ENCODE measurements around the gene SCN4A. TPM values are rescaled to one million over a fixed set of nuclear protein-coding genes. Genes with fewer than 3 reads are reported as not detected.
A peak's percentile ranks its signal among the peaks of the same experiment; 100 is the strongest.
"Not testable (repeated sequence)": the region's sequence is repeated elsewhere in the genome, so short reads cannot be mapped to it uniquely, and the experiment has no call there.

Gene SCN4A
- polyA plus RNA-seq, 3 donors from 2014 or later, result 0.02 TPM; not detected in 2

GRCh38 chr17:63911657-63912100 is 61.0 kb downstream of the SCN4A start:
- H3K27ac Mint-ChIP-seq, result peak overlapping the region in 1 of 6 donors; percentile 30
- H3K27me3 Mint-ChIP-seq (ENCODE audit: low read depth in 3 of 3), result peaks cover 2 to 8% (median 5%) of the 10 kb centered on the region in 3 donors
- no peak overlapping the region for H3K4me3 Mint-ChIP-seq
- peaks cover 0 to 1% (median 0%) of the 10 kb centered on the region in 6 donors for H3K9me3 Mint-ChIP-seq
- H3K36me3 Mint-ChIP-seq, result no peaks in the 10 kb centered on the region
- peak; percentile 53 to 64 (median 61) for DNase-seq
- peaks cover 0 to 5% of the 10 kb centered on the region in 2 donors for H3K4me1 Mint-ChIP-seq

- Mint-ChIP-seq H3K4me3 (no peak within 1 kb of the TSS), H3K36me3 (no peaks in the 10 kb centered on the region), H3K4me1 (peaks cover 0 to 5% of the 10 kb centered on the region in 2 donors), H3K27ac (peak within 1 kb of the TSS in 1 of 6 donors; percentile 30), H3K9me3 (peaks cover 0 to 1% (median 0%) of the 10 kb centered on the region in 6 donors), H3K27me3 (ENCODE audit: low read depth in 3 of 3) (peaks cover 2 to 8% (median 5%) of the 10 kb centered on the region in 3 donors)
- DNase-seq, result peak in 2 of 3 donors; percentile 6 to 11
Observed at GRCh38 chr17:63911041-63911635, 61.6 kb downstream of the SCN4A start, which contains the start of gene CSHL1. Gene CSHL1, minus strand, starts transcription at chr17:63911258. Its CDS starts 62 bp downstream, at chr17:63911196.

DNA sequence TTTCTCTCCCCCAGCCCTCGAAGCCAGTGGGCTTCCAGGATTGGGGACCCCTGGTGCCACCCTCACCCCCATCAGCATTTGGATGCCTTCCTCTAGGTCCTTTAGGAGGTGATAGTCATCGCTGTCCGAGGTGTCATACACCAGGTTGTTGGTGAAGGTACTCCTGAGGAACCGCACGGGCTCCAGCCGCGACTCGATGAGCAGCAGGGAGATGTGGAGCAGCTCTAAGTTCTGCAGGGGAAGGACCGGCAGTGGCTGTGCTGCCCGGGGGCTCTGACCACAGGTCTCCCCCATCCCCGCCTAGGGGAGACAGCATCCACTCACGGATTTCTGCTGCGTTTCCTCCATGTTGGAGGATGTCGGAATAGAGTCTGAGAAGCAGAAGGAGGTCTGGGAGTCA is 62.6 kb downstream of the SCN4A start:
- H3K36me3 Mint-ChIP-seq, result no peaks in the 10 kb centered on the region
- no peak overlapping the region for H3K27ac Mint-ChIP-seq
- DNase-seq, result no peak
- H3K4me3 Mint-ChIP-seq, result no peak overlapping the region
- peaks cover 0 to 5% of the 10 kb centered on the region in 2 donors for H3K4me1 Mint-ChIP-seq
- peaks cover 2 to 8% (median 5%) of the 10 kb centered on the region in 3 donors for H3K27me3 Mint-ChIP-seq (ENCODE audit: low read depth in 3 of 3)
- H3K9me3 Mint-ChIP-seq, result peaks cover 0 to 1% (median 0%) of the 10 kb centered on the region in 6 donors

- not testable (repeated sequence) for H3K4me1 Mint-ChIP-seq; DNase-seq; H3K27ac Mint-ChIP-seq; H3K36me3 Mint-ChIP-seq; H3K9me3 Mint-ChIP-seq; H3K27me3 Mint-ChIP-seq (ENCODE audit: low read depth in 3 of 3); H3K4me3 Mint-ChIP-seq
Observed at GRCh38 chr17:63909586-63909985, 63.1 kb downstream of the SCN4A start.

- H3K4me3 Mint-ChIP-seq, H3K27ac Mint-ChIP-seq, H3K9me3 Mint-ChIP-seq, H3K36me3 Mint-ChIP-seq, H3K4me1 Mint-ChIP-seq, DNase-seq: not testable (repeated sequence)
- H3K27me3 Mint-ChIP-seq (ENCODE audit: low read depth in 3 of 3), result peaks cover 0 to 11% (median 1%) of the 10 kb centered on the region in 3 donors
Observed at GRCh38 chr17:63907161-63907778, 65.4 kb downstream of the SCN4A start.

DNA sequence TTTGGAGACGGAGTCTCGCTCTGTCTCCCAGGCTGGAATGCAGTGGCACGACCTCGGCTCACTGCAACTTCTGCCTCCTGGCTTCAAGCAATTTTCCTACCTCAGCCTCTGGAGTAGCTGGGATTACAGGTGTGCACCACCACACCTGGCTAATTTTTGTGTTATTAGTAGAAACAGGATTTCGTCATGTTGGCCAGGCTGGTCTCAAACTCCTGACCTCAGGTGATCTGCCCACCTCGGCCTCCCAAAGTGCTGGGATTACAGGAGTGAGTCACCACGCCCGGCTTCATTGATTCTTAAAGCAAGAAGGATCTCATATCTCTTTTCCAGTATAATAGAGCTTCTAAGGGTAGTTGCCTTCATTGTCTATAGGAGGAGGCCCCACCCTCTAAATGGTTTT is 67.9 kb downstream of the SCN4A start:
- H3K27me3 Mint-ChIP-seq (ENCODE audit: low read depth in 3 of 3); H3K27ac Mint-ChIP-seq; H3K9me3 Mint-ChIP-seq: not testable (repeated sequence)

GRCh38 chr17:63903787-63904201 is 68.9 kb downstream of the SCN4A start:
- DNase-seq, result peak; percentile 27 to 34 (median 32)
- not testable (repeated sequence) for H3K27me3 Mint-ChIP-seq (ENCODE audit: low read depth in 3 of 3); H3K27ac Mint-ChIP-seq; H3K4me3 Mint-ChIP-seq; H3K36me3 Mint-ChIP-seq; H3K9me3 Mint-ChIP-seq; H3K4me1 Mint-ChIP-seq

More for the DNA sequence above, 67.9 kb downstream of the SCN4A start:
- not testable (repeated sequence) for DNase-seq, H3K36me3 Mint-ChIP-seq, H3K4me3 Mint-ChIP-seq, H3K4me1 Mint-ChIP-seq

DNA sequence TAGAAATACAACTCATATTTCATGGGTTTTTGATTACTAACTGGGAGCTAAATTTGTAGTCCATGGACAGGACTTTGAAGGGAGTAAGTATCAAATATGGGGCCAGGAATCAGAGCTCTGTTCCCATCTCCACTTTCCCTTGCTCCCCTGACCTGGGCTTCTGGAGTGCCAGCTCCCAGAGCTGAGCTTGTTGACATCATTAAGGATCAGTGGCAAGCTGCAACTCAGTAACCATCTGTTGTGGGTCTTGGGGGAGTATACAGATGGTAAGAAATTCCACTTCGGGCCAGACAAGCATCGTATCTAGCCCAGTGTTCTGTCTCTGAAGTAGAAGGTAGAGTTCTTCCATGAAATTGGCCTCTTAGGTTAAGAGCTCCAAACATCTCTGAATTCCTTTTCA is 70.7 kb downstream of the SCN4A start:
- H3K27me3 Mint-ChIP-seq (ENCODE audit: low read depth in 3 of 3); H3K4me3 Mint-ChIP-seq; H3K27ac Mint-ChIP-seq; H3K9me3 Mint-ChIP-seq; H3K4me1 Mint-ChIP-seq; DNase-seq; H3K36me3 Mint-ChIP-seq: not testable (repeated sequence)

GRCh38 chr17:63898899-63899798 is 73.6 kb downstream of the SCN4A start:
- not testable (repeated sequence) for DNase-seq; H3K9me3 Mint-ChIP-seq; H3K27ac Mint-ChIP-seq; H3K4me3 Mint-ChIP-seq; H3K36me3 Mint-ChIP-seq; H3K4me1 Mint-ChIP-seq; H3K27me3 Mint-ChIP-seq (ENCODE audit: low read depth in 3 of 3)

DNA sequence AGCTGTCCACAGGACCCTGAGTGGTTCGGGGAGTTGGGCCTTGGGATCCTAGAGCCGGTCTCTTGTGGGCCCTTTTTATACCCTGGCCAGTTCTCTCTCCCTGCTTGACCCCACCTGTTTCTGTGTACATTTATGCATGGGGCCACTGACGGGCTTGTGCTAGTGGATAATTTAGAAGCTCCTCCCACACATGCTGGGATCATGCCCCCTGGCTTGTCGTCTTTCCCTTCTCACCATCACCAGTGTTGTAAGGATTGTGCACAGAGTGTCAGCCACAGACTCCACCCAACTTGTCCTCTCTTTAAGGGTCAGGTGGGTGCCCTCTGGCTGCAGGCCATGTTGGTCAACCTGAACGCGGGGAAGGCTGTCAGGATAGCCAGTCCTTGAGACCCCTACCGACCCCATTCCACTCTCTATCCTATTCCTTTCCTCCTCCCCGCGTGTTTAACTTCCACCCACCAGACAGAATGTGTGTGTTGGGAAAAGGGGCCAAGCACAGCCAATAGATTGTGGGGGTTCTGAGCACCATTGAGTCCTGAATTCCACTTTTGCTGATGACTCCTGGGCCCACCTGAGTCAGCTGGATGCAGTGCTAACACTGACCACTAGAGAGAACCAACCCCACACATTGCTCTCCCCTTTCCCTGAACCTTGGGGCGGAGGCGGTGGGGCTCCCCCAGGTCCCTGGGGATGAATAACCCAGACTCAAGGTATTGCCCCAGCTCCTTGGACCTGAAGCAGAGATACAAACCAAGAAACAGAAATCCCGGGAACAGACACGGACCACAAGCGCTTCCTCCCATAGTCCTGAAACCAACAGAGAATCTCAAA is 76.0 kb downstream of the SCN4A start, which contains the start of gene CSH1:
Gene CSH1 (minus strand): TSS at position 51 of the 831 bp plus-strand sequence. CDS start 63 bp downstream, outside the sequence.
- not testable (repeated sequence) for H3K27me3 Mint-ChIP-seq (ENCODE audit: low read depth in 3 of 3); DNase-seq; H3K36me3 Mint-ChIP-seq; H3K9me3 Mint-ChIP-seq; H3K4me1 Mint-ChIP-seq; H3K27ac Mint-ChIP-seq; H3K4me3 Mint-ChIP-seq

DNA sequence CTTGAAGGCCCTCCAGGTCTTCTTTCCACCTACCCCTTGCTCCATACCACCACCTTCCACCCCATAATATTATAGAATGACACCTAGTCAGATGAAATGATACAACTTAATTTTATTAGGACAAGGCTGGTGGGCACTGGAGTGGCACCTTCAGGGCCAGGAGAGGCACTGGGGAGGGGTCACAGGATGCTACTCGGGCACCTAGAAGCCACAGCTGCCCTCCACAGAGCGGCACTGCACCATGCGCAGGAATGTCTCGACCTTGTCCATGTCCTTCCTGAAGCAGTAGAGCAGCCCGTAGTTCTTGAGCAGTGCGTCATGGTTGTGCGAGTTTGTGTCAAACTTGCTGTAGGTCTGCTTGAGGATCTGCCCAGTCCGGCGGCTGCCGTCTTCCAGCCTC is 77.9 kb downstream of the SCN4A start:
- not testable (repeated sequence) for H3K27ac Mint-ChIP-seq; H3K36me3 Mint-ChIP-seq; H3K27me3 Mint-ChIP-seq (ENCODE audit: low read depth in 3 of 3); H3K4me1 Mint-ChIP-seq; DNase-seq; H3K9me3 Mint-ChIP-seq; H3K4me3 Mint-ChIP-seq

- H3K36me3 Mint-ChIP-seq; DNase-seq; H3K4me3 Mint-ChIP-seq; H3K9me3 Mint-ChIP-seq; H3K27me3 Mint-ChIP-seq (ENCODE audit: low read depth in 3 of 3); H3K4me1 Mint-ChIP-seq; H3K27ac Mint-ChIP-seq: not testable (repeated sequence)
Observed at GRCh38 chr17:63894021-63894420, 78.7 kb downstream of the SCN4A start.

DNA sequence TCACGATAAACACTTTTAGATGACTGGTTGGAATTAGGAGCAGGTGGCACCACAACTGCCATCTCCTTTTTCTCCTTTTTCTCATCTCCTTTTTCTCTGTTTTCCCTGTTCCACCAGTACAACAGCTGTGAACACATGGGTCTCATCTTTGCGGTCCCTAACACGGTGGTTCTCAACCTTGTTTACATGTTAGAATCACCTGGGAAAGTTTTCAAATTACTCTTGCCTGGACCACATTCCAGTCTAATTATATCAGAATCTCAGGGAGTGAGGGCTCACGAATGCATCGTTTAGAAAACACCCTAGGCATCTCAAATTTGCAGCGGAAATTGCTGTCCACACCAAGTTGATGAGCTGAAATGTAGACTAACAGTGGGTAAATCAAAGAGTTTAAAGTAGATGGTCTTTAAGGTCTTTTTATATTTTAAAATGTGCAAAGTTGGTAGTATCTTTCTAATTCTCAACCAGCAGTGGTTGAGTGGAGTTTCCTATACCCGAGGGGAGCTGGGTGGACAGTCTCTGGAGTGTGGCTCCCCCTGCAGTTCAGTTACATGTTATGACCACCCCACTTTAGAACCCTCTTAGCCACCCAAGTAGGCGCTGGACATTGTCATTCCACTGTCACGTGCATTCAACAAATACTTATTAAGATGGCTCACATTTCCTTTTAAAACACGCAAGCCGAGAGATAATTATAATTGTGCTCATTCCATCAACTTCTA is 80.2 kb downstream of the SCN4A start:
- H3K27me3 Mint-ChIP-seq (ENCODE audit: low read depth in 3 of 3); H3K36me3 Mint-ChIP-seq; H3K9me3 Mint-ChIP-seq; H3K4me1 Mint-ChIP-seq; DNase-seq; H3K27ac Mint-ChIP-seq; H3K4me3 Mint-ChIP-seq: not testable (repeated sequence)
